HG02642 (cell line): ENCODE measurements around the gene TCF4.
A peak's percentile ranks its signal among the peaks of the same experiment; 100 is the strongest.

ENCODE experiments used
- ATAC-seq: cut with Tn5 transposase; IDR thresholded peaks from one replicate; pipeline ENCODE4 v1.9.1; 2021; ENCODE audit warnings: mild to moderate bottlenecking; ENCODE audit not compliant: unreplicated experiment, poor library complexity

Gene TCF4

GRCh38 chr18:55286257-55286825, 301.7 kb downstream of the TCF4 start:
- ATAC-seq = no peak

- no peak for ATAC-seq
Observed at GRCh38 chr18:55284614-55285013, 303.4 kb downstream of the TCF4 start.

- ATAC-seq = no peak
Observed at GRCh38 chr18:55283309-55283708, 304.7 kb downstream of the TCF4 start.

DNA sequence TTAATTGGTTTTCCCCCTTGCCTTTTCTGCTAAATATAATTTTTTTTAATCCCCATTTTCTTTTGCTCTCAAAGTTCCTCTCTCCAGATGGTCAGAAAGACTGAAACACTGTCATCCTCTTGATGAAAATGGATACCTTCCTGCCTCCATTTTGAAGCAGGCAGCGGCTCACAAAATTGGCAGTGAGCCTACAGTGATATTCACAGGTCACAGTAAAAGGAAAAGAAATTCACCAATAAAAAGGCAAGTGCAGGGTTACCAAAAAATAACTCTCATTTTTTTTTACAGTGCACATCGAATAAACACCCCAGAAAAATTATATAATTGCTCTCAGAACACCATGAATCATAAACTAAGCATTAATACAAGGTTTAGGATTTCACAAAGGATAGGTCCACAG, 307.5 kb downstream of the TCF4 start:
- no peak for ATAC-seq

GRCh38 chr18:55275039-55275901, 312.7 kb downstream of the TCF4 start:
- ATAC-seq = no peak

- ATAC-seq = no peak
Observed at GRCh38 chr18:55272510-55273243, 315.3 kb downstream of the TCF4 start.

GRCh38 chr18:55269622-55270021, 318.4 kb downstream of the TCF4 start:
- no peak for ATAC-seq

GRCh38 chr18:55268628-55269275, 319.2 kb downstream of the TCF4 start:
- peak; percentile 56 for ATAC-seq

DNA sequence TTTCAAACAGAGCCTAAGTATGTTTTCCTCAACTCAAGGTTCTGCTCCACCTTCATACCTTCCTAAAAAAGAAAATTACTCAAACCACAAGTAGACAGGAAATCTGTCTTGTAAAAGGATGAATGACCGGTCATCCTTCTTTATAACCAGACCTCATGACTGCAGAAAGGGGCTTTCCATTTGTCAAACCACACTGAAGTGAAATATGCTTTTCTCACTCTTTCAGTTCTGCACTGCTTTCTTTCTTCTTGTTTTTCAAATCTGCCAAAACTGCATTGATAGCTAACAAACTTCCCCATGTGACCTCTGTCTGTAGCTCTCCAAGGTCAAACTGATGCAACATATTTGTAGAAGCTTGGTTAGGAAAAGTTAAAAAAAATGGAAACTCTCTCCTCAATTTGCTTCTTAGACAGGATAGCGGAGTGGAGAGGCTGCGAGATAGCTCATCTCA, 319.8 kb downstream of the TCF4 start:
- ATAC-seq = peak; percentile 80

GRCh38 chr18:55266981-55267380, 321.0 kb downstream of the TCF4 start:
- ATAC-seq = no peak

GRCh38 chr18:55265984-55266383, 322.0 kb downstream of the TCF4 start:
- peak; percentile 43 for ATAC-seq

- no peak for ATAC-seq
Observed at GRCh38 chr18:55265130-55265675, 322.8 kb downstream of the TCF4 start.

- no peak for ATAC-seq
Observed at GRCh38 chr18:55264108-55264507, 323.9 kb downstream of the TCF4 start.

GRCh38 chr18:55262021-55262560, 325.9 kb downstream of the TCF4 start:
- ATAC-seq = no peak

GRCh38 chr18:55261253-55261652, 326.7 kb downstream of the TCF4 start:
- ATAC-seq = no peak

DNA sequence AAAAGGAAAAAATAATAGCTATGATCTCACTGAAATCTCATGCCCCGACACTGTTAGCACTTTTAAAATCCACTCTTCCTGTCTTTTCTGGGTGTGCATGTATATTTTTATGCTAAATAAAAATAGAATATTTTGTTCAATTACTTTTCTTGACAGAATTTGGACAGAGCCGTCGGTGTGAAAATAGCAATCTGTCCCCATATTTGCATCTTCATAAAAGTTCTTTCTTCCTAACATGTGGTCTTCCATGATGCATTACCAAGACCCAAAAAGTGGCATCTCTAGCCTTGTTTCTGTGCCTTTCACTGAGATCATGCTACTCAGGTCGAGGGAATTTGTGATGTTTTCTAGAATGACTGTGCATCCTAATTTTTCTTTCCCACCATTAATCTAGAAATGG, 329.9 kb downstream of the TCF4 start:
- ATAC-seq = no peak

GRCh38 chr18:55256929-55257289, 331.1 kb downstream of the TCF4 start:
- ATAC-seq = no peak

DNA sequence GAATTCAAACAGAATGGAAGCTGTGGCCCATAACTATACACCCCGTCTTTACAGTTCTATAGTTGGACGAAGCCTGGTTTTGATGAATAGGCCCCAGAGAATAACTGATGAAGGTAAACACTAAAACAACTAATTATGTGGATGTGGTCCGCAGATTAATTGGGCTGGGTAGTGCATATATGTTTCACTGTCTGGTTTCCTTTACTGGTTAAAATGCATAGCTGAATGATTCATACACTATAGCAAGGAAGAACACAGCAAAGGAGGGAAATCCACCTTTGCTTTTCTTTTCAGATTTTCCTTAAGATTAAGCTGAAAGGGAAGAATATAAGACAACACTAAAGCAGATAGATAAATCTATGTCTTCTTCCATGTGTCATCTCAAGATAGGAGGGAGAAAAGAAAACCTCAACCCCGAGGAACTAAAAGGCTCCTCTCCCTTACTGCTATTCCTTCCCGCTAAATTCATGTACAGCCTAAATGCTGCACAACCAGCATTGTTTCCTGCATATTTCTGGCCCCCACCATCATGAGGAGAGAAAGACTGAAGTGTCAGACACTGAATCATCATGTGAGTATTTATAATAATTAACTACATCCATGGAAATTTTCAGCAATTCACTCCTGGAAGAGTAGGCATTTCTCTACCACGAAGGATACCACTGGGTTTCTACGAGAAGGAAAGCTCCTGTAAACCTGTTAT, 331.6 kb downstream of the TCF4 start:
- ATAC-seq = no peak

DNA sequence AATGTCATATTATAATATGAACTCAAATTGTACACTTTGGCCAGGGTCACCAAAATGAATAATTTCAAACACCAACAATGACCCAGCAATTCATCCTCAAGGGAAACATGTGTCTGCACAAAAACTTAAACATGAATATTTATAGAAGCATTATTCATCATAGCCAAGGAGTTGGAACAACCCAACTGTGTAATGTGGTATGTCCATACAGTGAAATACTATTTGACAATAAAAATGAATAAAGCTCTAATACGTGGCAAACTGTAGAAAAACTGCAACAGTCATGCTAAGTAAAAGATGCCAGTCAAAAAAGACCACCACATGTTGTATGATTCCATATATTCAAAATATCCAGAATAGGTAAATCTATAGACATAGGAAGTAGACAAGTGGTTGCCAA, 334.2 kb downstream of the TCF4 start:
- no peak for ATAC-seq

- peak; percentile 49 for ATAC-seq
Observed at GRCh38 chr18:55252901-55253300, 335.1 kb downstream of the TCF4 start.
